DMS79 treated with DMSO at 0.1 percent for 48 hours (cell line): Measurements from ENCODE around the gene TNFAIP1.

ENCODE experiments used
- DNase-seq: peaks from one replicate; lab custom pipeline; 2025; lab: John Stamatoyannopoulos, UW

The TNFAIP1 gene

GRCh38 chr17:28371245-28372202 lies 36.0 kb downstream of the TNFAIP1 start, which contains the start of gene SARM1:
TSS of gene SARM1 (plus strand) at chr17:28371694. CDS start at chr17:28372033, 339 bp downstream.
- peak; percentile 83 for DNase-seq

- peak; percentile 19 for DNase-seq
Measured at GRCh38 chr17:28372203-28372944, 36.8 kb downstream of the TNFAIP1 start.

GRCh38 chr17:28372945-28373274 lies 37.3 kb downstream of the TNFAIP1 start:
- no peak for DNase-seq

GRCh38 chr17:28379814-28380801 lies 44.5 kb downstream of the TNFAIP1 start:
- peak; percentile 97 for DNase-seq

- DNase-seq = no peak
Measured at GRCh38 chr17:28381141-28381825, 45.7 kb downstream of the TNFAIP1 start.

- peak; percentile 85 for DNase-seq
Measured at GRCh38 chr17:28384281-28385036, 48.9 kb downstream of the TNFAIP1 start.

GRCh38 chr17:28385037-28385400 lies 49.5 kb downstream of the TNFAIP1 start:
- no peak for DNase-seq

GRCh38 chr17:28385406-28385805 lies 49.8 kb downstream of the TNFAIP1 start:
- peak; percentile 45 for DNase-seq

GRCh38 chr17:28386391-28386790 lies 50.8 kb downstream of the TNFAIP1 start:
- no peak for DNase-seq

- DNase-seq = no peak
Measured at GRCh38 chr17:28388106-28388505, 52.5 kb downstream of the TNFAIP1 start.

- no peak for DNase-seq
Measured at GRCh38 chr17:28390141-28390540, 54.6 kb downstream of the TNFAIP1 start.

- DNase-seq = no peak
Measured at GRCh38 chr17:28390563-28390962, 55.0 kb downstream of the TNFAIP1 start.

GRCh38 chr17:28390984-28391383 lies 55.4 kb downstream of the TNFAIP1 start:
- DNase-seq = no peak

- no peak for DNase-seq
Measured at GRCh38 chr17:28391401-28391800, 55.8 kb downstream of the TNFAIP1 start.

GRCh38 chr17:28392491-28392890 lies 56.9 kb downstream of the TNFAIP1 start:
- no peak for DNase-seq

- no peak for DNase-seq
Measured at GRCh38 chr17:28394337-28395116, 59.0 kb downstream of the TNFAIP1 start.

- no peak for DNase-seq
Measured at GRCh38 chr17:28395426-28395825, 59.9 kb downstream of the TNFAIP1 start.

- no peak for DNase-seq
Measured at GRCh38 chr17:28395968-28396367, 60.4 kb downstream of the TNFAIP1 start.
